ENCODE data around the gene ANKRD37.

Gene ANKRD37

DNA sequence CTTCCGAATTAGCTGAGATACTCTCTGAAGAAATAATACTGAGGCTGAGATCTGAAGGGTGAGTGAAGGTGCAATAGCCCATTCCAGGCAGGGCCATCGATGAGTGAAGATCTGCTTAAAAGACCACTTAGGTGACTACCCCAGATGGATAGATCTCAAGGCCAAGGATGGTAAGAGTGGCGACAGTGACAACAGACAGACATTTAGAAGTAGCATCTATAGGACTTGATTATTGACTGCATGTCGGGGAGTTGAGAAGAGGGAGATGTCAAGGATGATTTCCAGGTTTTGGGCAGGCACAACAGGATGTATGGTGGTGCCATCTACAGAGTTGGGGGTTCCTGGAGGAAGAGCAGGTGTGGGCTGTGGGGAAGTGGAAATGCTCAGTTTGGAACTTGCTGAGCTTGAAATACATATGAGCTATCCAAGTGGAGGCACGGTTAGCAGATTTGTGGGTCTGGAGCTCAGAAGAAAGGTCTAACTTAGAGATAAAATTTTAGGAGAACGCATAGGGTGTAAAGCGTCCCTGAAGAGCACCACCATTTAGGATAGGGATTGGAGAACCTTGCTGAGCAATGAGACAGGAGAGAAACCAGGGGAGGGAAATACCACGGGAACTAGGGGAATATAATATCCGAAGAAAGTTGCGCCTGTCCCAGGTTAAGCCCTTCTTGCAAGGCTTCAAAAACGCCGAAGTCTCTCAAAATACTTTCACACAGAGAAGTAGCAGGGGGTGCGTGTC, 28.4 kb downstream of the ANKRD37 start:
- peak; percentile 1 for DNase-seq

DNA sequence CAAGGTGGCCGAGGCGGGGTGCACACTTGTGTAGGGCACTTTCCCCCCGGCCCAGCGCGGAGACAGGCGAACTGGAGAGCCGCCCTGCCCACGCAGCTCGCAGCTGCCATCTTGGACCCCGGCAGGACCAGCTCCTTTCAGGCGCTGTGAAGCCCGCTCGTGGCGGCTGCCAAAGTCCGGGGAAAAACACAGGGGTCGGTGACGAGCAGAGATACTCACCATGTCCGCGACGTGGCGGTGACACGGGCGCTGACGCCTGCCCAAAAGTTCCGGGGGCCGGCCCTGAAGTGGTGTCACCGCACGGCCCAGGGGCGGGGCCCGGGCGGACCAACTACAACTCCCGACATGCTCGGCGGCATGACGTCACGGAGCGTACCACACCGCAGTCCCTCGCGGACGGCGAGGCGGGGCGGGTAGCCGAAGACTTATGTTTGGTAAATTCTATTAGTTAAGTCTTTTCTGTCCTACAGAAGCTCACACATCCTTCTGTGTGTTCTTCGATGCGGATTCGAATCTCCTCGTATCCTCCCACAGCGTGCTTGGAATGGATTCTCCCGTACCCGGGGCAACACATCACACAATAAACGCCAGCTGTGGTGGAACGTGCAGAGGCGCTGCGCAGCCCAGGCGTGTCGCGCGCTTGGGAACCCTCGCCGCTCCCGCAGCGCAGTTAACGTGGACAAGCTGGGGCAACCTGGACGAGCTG, 29.2 kb downstream of the ANKRD37 start, which contains the start of gene UFSP2:
UFSP2 (minus strand) TSS at position 318 of the 706 bp plus-strand sequence; CDS start at position 222, 96 bp downstream.
- peak; percentile 85 for DNase-seq

DNA sequence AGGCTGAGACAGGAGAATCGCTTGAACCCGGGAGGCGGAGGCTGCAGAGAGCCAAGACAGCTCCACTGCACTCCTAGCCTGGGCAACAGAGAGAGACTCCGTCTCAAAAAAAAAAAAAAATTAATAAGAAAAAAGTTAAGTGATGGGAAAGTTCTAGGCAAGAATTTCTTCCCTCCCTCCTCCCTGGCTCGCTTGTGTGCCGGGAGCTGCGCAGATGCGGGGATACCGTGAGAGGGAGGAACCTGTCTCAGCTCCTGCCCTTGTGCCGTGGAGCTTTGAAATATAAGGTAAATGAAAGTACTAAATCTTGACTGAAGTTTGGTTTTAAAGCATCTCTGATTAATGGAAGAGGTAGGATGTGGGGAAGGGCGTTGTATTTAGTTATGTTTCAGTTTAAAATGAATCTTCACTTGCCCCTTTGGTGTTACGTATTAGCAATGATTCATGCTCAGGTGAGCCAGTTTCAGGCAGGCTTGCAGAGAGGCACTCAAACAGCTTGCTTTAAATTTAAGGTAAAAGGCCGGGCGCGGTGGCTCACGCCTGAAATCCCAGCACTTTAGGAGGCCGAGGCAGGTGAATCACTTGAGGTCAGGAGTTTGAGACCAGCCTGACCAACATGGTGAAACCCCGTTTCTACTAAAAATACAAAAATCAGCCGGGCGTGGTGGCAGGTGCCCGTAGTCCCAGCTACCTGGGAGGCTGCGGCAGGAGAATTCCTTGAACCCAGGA, 30.5 kb downstream of the ANKRD37 start:
- no peak for DNase-seq

DNA sequence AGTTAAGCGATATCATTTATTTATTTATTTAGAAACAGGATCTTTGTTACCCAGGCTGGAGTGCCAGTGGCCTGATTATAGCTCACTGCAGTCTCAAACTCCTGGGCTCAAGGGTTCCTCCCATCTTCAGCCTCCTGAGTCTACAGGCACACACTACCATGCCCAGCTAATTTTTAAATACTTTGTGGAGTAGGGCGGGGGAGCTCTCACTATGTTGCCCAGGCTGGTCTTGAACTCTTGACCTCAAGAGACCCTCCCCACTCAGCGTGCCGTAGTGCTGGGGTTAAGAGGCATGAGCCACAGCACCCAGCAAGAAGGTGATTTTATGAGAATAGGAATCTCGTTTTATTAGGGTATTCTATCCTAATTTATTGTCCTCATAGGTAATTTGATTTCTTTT, 33.0 kb downstream of the ANKRD37 start:
- no peak for DNase-seq

DNA sequence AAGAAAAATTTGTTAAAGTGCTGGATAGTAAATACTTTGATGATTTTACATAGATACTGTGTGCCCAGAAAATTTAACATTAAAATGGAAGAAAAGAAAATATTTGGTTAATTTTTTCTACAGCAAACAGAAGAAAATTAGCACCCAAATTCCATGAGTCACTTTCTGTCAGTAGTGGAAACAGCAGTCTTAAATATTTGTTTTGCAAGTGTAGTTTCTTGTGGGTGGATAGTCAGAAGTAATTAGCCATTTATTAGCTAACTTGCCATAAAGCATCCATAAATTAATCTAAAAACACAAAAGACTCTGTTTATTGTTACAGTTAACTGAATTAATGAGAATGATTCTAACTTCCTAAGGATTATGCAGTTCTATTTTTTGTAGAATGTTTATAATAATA, 38.8 kb downstream of the ANKRD37 start:
- DNase-seq = no peak

DNA sequence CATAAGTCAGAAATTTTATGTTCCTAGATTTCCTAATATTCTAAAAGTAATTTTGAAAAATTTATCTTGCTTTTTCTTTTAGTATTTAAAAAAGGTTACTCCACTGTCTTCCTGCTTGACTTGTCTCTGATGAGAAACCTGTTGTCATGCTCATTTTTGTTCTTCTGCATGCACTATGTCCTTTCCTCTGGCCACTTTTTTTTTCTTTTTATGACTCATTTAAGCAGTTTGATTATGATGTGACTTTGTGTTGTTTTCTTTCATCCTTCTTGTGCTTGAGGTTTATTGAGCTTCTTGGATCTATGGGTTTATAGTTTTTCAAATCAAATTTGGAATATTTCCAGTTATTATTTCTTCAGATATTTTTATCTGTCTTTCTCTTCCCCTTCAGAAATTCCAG, 41.2 kb downstream of the ANKRD37 start:
- peak; percentile 37 for DNase-seq

DNA sequence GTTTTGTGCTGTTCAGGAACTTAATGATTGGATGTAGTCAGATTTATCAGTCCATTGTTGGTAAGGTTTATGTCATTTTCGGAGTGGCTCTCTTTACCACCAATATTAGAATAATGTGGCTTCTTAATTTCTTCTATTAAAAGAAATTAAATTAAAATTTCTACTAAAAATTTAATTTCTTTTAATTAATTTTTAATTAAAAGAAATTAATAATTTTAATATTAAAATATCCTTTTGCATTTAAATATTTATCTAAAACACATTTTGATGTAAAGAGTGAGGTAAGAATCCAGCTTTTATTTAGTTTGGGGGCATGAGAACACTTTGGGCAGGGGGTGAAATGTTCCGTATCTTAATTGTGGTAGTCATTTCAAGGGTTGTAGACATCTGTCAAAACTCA, 44.8 kb downstream of the ANKRD37 start:
- no peak for DNase-seq

DNA sequence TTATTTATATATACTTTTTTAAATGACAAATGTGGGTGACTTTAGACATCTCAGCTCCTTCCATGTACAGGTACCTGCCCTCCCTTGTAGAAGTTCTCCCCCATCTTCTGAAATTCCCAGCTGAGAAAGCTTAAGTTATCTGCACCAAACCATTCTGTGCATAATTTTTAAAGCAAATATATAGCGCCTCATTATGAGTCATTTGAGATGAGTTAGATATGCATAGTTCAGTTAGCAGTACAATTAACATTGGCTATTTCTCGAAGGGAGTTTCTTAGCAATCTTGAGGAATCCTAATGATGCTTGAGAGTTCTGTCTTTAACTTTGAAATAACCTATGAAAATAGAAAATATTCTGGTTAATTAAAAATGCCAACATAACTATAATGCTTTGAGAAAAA, 48.6 kb downstream of the ANKRD37 start:
- no peak for DNase-seq

Measured in activated CD4-positive, alpha-beta T cell treated with anti-CD3 and anti-CD28 coated beads, Interleukin-2, amount 50 U/mL, for 16 hours (primary cell).